Measurements from ENCODE around the gene KDM6A.
"Not testable (repeated sequence)": the region's sequence is repeated elsewhere in the genome, so short reads cannot be mapped to it uniquely, and the experiment has no call there.

Gene KDM6A

DNA sequence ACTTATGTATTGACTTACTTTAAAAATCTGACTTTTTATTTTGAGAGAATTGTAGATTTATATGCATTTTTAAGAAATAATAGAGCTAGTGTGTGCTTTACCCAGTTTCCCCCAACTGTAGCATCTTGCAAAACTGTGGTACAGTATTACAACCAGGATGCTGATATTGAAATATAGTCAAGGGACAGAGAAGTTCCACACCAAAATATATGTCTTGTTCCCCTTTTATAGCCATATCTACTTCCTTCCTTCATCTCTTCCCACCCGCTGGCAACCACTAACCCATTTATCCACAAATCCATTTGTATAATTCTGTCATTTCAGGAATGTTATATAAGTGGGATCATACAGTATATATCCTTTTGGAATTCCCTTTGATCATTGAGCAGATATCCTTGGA is 16.8 kb downstream of the KDM6A start:
- DNase-seq (ENCODE audit: low read depth in 2 of 2): no peak

DNA sequence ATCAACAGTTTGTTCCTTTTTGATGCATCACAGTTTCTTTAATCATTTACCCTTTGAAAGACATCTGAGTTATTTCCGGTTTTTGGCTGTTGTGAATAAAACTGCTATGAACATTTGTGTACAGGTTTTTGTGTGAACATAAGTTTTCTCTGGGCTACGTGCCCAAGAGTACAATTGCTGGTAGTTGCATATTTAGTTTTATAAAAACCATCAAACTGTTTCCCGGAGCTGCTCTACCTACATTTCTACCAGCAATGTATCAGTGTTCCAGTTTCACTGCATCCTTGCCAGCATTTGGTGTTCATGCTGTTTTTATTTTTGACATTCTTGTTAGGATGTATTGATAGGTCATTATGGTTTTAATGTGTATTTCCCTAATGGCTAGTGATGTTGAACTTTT is 17.3 kb downstream of the KDM6A start:
- no peak for DNase-seq (ENCODE audit: low read depth in 2 of 2)

GRCh38 chrX:44890687-44891086 is 17.7 kb downstream of the KDM6A start:
- DNase-seq (ENCODE audit: low read depth in 2 of 2): not testable (repeated sequence)

DNA sequence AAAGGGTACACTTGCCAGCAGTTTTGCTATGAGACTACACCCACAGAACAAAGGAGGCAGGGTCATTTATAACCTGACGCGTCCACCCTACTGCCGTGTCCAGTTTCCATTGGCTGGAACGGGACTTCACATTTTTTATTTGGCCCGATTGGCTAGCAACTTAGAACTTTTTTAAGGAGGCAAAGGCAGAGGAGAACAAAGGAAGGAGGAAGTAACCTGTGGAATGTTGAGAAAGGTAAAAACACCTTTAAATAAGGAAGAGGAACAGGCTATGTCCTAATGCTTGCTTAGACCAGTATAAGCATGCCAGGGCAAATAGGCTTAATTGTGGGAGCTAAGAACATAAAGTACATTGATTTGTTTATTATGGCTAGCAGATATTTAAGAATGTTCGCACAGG is 18.7 kb downstream of the KDM6A start:
- no peak for DNase-seq (ENCODE audit: low read depth in 2 of 2)

DNA sequence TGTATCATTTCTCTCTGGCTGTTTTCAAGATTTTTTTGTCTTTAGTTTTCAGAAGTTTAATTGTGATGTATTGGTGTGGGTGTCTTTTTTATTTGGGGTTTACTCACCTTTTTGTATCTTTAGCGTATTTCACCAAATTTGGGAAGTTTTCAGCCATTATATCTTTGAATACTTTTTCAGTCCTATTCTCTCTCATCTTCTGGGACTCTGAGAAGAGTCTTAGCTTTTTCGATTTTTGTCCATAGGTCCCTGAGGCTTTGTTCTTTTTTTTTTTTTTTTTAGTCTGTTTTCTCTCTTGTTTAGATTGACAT is 23.8 kb downstream of the KDM6A start:
- no peak for DNase-seq (ENCODE audit: low read depth in 2 of 2)

GRCh38 chrX:44897539-44897938 is 24.6 kb downstream of the KDM6A start:
- no peak for DNase-seq (ENCODE audit: low read depth in 2 of 2)

DNA sequence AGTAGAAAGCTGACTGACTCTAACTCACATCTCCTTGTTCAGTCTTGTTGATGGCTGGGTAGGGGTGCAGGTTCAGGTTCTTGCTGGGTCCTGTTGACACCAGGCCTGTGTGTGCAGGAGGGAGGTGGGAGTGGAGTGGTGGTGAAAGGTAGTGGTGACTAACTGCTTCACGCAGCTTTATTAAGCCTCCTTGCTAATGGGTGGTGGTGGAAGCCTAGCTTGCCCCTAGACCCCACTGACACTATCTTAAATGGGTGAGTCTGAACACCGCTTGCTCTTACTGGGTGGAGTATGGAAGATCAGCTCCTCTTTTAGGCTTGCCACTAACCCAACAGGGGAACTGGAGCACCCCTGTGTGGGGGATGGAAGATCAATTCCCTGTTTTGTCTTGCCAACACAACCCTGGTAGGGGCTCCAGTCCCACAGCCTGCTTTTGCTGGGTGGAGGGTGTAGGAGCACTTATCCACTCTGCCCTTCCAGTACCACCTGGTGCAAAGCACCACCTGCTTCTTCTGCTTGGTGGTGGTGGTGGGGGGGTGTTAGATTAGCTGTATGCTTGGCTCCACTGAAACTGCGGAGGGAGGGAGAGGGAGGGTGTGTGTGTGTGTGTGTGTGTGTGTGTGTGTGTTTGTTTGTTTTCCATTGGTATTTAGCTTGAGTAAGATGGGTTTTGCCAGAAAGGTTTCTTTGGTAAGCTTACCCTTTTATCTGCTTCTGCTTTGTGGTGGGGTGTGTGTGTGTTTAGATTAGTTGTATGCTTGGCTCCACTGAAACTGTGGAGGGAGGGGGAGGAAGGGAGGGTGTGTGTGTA is 25.6 kb downstream of the KDM6A start:
- no peak for DNase-seq (ENCODE audit: low read depth in 2 of 2)

- DNase-seq (ENCODE audit: low read depth in 2 of 2): no peak
Observed at GRCh38 chrX:44899946-44900345, 27.0 kb downstream of the KDM6A start.

DNA sequence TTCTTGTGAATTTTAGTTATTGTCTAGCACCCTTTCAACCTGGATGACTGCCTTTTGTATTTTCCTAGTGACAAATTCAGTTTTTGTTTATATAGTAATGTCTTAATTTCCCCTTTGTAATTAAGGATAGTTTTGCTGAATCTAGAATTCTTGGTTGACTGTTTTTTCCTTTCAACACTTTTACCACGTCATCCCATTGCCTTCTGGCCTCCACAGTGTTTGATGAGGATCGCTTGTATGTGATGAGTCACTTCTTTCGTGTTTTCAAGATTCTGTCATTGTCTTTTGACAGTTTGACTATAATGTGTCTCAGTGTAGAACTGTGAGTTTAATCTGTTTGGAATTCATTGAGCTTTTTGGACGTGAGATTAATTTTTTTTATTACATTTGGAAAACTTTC is 30.1 kb downstream of the KDM6A start:
- no peak for DNase-seq (ENCODE audit: low read depth in 2 of 2)

DNA sequence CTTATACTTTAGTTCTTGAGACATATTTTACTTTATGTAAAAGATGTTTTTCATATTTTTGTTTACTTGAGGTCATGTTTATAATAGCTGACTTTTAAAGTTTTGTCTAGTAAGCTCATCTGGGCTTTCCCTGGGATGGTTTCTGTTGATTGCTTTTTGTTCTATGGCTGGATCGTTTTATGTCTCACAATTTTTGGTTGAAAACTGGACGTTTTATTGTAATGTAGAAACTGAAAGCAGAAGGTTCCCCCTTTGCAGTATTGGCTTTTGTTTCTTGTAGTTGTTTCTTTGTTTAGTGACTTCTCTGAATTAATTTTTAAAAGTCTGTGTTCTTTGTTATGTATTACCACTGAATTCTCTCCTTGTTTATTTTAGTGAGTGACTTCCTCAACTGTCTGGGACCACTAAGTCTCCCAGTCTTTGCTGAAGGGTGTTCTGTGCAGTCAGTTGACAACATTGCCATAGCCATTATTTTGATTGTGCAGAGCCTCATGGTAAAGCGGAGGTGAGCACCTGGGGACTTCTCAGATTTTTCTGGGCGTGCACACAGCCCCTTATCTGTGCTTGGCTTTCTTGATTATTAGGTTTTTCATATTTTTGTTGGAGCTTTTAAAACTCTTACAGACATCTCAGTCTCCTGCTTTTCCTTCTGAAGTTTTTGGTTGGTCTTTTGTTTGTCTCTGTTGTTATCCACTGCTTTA is 31.0 kb downstream of the KDM6A start:
- no peak for DNase-seq (ENCODE audit: low read depth in 2 of 2)

DNA sequence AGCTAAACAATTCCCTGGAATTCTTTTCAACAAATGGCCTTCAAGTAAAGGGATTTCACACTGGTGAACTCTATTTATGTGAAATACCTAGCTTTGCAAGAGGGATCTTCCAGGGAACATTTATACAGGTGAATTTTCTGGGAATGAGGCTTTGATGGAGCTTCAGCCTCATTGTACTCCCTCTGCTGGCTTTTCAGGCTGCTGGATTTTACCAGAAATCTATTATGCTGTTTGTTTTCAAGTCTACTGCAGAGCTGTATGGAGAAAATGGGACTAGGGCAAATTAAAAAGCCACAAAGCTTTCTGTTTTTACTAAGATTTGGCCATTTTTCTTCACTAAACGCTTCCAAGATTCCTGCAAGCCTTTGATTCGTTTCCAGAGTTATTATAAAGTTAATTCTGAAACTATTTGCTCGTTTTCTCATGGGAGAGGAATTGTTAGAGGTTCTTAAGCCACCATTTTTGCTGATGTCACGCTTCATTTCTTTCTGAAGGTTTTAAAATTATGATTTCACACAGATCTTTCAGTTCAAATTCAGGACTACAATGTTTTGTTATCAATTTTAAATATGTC is 31.6 kb downstream of the KDM6A start:
- DNase-seq (ENCODE audit: low read depth in 2 of 2): no peak

DNA sequence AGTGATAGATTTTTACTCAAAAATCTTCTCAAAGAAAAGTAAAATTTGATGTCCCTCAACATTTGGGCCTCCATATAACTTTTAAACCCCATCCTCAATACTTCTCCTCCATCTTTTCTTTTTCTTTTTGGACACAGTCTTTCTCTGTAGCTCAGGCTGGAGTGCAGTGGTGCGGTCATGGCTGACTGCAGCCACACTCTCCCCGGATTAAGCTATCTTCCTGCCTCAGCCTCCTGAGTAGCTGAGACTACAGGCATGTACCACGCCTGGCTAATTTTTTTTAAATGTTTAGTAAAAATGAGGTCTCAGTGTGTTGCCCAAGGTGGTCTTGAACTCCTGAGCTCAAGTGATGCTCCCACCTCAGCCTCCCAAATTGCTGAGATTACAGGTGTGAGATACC is 33.1 kb downstream of the KDM6A start:
- DNase-seq (ENCODE audit: low read depth in 2 of 2): no peak

DNA sequence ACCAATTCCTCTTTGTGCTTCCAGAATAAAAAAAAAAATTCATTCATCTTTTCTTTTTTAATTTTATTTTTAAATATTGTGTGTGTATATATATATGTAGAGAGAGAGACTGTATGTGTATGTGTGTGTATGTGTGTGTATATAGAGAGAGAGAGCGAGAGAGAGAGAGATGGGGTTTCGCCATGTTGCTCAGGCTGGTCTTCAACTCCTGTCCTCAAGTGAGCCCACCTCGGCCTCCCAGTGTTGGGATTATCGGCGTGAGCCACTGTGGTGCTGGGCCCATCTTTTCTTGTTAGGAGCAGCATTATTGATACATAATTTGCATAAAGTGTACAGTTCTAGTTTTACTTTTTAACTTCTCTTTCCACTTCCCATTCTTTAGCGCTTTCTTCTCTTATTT is 33.6 kb downstream of the KDM6A start:
- no peak for DNase-seq (ENCODE audit: low read depth in 2 of 2)

DNA sequence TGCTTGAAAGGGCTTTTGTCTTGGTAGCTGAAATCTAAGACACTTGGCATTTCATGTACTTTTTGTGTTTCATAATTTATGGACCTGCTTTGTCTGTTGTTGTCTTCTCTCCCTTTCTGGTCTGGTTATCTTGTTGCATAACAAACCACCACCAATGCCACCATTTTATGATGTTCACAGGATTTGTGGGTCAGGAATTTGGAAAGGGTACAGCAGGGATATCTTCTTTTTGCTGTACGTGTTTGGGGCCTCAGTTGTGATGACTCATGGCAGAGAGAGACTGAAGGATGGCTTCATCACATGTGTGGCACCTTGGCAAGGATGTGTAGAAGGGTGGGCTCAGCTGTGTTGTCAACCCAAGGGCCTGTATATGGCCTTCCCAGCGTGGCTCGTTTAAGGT is 35.2 kb downstream of the KDM6A start:
- no peak for DNase-seq (ENCODE audit: low read depth in 2 of 2)

- DNase-seq (ENCODE audit: low read depth in 2 of 2): no peak
Observed at GRCh38 chrX:44908827-44909226, 35.8 kb downstream of the KDM6A start.

- DNase-seq (ENCODE audit: low read depth in 2 of 2): not testable (repeated sequence)
Observed at GRCh38 chrX:44910508-44910907, 37.5 kb downstream of the KDM6A start.

DNA sequence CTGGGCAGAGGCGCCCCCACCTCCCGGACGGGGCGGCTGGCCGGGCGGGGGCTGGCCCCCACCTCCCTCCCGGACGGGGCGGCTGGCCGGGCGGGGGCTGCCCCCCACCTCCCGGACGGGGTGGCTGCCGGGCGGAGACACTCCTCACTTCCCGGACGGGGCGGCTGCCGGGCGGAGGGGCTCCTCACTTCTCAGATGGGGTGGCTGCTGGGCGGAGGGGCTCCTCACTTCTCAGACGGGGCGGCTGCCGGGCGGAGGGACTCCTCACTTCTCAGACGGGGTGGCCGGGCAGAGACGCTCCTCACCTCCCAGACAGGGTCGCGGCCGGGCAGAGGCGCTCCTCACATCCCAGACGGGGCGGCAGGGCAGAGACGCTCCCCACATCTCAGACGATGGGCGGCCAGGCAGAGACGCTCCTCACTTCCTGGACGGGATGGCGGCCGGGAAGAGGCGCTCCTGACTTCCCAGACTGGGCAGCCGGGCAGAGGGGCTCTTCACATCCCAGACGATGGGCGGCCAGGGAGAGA is 38.1 kb downstream of the KDM6A start:
- DNase-seq (ENCODE audit: low read depth in 2 of 2): not testable (repeated sequence)

- DNase-seq (ENCODE audit: low read depth in 2 of 2): no peak
Observed at GRCh38 chrX:44913656-44914531, 40.9 kb downstream of the KDM6A start.

DNA sequence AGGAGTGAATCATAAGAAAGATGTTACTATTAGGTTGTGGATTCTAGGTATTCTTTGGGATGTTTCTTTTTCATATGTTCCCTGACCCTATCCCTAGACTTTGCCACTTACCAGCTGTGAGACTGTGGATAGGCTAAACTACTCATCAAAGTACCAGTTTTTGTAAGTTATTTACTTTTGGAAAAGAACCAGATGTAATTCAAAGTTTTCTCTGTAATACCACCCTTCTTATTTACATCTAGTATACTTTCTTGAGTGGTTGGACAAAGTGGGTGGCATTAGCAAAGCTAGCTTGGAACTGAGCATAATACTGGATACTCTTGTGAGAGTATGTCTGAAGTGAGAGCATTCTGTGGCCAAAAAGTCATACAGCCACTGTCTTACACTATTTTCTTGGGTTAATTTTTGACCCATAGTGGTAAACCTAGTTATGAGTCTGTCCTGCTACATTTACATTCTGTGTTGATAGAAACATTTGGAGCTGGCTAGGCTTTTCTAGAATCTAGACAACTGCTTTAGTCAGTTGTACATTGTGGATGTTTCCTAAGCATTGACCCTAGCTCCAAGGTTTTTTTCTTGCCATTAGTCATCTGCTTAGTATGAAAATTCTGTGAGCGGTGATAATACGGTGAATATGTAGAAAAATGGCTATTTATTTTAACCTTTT is 41.7 kb downstream of the KDM6A start:
- no peak for DNase-seq (ENCODE audit: low read depth in 2 of 2)

DNA sequence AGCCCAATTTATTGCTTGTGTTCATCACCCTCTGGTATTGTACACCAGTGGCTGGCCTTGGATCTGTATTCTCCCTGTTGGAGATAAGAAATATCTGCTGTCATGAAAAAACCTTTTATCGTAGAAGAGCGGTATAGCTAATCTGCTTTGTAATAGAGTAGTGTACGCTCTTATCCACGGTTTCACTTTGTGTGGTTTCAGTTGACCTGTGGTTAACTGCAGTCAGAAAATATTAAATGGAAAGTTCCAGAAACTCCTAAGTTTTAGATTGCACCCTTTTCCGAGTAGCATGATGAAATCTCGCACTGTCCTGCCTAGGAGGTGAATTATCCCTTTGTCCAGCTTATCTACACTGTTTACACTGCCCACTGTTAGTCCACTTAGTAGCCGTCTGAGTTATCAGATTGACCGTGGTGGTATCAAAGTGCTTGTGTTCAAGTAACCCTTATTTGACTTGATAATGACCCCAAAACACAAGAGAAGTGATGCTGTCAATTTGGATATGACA is 42.4 kb downstream of the KDM6A start:
- DNase-seq (ENCODE audit: low read depth in 2 of 2): no peak

GRCh38 chrX:44918722-44919121 is 45.7 kb downstream of the KDM6A start:
- DNase-seq (ENCODE audit: low read depth in 2 of 2): no peak
